CD4-positive, alpha-beta T cell treated with Interleukin-17A for 1 hour (primary cell): Measurements from ENCODE around the gene CTRB1.
"Not testable (repeated sequence)": the region's sequence is repeated elsewhere in the genome, so short reads cannot be mapped to it uniquely, and the experiment has no call there.

Source experiments
- DNase-seq: peaks from one replicate; pipeline ENCODE4 v3.0.0-alpha.2; 2020

Gene CTRB1

DNA sequence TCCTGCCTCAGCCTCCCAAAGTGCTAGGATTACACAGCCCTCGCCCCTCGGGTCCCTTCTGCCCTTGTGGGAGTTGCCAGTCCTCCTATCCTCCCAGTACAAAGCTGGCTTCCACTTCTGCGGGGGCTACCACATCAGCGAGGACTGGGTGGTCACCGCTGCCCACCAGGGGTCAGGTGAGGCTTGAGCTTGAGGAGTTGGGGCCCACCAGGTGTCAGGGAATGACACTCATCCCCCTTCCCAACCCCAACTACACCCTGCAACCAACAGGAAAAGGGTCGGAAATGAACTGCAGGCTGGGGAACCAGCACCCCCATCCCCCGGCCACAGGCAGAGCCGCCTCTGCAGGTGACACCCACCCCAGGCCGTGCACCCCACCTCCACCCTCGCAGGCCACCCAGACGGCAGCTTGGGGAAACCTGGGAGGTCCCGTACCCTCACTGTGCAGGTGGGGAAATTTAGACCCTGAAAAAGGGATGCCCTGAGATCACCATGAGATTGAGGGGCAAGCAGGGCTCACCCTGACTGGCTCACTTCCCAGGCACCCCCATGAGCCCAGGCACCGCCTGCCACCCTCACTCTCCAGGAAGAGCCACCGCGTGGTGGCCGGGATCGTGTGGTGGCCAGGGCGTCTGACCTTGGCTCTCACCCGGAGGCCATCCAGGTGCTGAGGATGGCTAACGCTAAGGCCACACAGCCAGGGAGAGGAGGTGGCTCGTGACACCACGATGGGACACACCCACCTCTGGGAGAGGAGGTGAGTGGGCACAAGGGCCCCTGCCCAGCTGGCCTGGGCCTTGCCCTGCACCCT, 8.0 kb downstream of the CTRB1 start:
- no peak for DNase-seq

DNA sequence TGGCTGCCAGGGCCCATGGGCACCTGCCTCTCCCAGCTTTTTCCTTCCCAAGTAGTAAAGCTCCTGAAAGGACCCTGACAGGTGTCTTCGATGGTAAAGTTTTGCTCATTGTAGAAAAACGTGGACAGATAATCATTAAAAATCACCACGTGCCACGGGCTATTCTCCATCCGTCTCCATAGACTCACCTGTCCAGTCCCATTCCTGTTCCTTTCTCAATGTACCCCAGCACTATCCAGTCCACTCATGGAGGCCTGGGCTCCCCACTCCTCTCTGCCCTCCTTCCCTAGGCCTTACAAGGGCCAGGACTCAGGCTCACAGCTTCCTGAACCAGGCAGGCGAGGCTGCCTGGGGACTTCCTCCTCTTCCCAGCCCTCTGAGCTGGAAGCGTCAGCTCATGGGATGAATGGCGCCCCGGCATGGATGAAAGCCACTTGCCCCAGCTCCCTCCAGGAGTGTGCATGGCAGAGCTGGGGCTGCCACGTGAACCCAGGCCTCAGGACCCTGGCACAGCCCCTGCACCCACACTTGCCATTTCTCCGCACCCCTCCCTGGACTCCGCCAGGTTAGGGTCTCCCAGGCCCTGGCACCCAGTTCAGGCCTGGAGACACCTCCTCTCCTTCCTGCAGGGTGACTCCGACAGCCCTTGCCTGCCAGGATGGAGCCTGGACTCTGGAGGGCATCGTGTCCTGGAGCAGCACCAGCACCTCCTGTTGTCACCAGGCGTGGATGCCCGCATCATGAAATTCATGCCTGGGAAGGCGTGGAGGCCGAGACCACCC, 8.8 kb downstream of the CTRB1 start:
- DNase-seq: no peak

DNA sequence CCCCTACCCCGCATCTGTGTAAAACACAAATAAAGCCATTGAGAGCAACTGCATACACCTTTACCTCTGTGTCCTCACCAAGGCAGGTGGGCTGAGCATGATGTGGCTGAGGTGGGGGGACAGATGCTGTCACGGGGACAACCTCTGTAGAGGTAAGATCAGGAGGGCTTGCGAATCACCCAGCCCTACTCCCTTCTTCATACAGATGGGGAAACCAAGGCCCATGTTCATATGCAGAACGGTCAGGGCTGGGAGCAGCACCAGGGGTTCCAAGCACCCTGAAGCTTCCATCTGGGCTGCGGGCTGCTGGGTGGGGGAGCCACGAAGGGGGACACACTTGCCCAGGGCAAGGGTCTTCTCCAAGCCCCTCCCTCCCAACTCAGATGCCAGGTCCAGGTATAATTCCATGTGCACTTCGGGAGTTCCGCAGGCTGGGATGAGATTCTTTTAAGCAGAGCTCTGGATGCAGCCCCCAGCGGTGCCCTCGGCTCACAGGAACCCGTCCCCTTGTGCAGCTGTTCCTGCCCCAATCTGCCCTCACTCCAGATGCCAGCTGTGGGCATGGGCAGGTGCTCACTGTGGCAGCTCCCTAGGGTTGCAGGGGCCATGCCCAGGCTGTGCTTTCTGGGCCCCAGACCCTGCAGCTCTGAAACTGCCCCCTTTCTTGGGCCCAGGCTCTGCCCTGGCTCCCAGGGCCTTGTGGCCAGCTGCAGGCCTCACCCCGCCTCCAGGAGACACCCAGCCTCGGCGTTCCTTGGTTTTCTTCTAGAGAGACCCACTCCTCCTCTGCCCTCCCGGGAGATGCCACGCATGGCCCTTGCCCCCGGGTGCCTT, 9.6 kb downstream of the CTRB1 start:
- no peak for DNase-seq

DNA sequence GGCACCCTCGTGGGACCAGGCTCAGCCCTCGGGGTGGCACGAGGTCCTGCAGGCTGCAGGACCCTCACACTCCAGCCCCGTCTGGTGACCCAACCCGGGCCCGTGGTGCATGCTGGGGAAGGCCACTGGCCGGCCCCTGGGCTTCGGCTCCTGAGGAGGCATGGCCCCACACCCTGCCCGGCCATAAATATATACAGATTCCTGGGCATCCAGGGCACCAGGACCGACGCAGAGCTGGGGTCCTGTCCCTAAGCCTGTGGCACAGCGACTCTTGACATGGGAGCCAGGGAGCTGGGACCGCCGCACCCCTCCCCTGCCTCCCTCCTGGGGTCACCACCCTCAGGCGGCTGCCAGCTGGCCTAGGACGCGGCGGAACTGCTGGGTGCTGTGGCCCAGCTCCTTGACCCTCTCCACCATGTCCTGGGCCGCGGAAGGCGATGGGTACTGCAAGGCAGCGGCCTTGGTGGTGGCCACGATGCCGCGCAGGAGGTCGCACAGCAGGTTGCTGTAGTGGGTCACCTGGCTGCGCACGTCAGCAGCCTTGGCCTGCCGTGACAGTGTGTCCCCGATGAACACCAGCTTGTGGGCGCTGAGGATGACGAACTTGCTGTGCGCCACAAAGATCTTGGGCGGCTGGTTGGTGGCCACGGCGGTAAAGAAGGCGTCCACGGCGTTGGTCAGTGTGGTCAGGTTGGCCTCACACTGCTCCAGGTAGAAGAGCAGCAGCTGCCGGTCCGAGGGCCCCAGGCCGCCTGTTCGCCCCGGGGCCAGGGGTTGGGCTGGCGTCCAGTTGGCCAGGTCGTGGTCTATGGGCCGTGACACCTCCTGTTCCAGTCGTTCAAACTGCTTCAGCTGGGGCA, 10.6 kb downstream of the CTRB1 start:
- DNase-seq: no peak

DNA sequence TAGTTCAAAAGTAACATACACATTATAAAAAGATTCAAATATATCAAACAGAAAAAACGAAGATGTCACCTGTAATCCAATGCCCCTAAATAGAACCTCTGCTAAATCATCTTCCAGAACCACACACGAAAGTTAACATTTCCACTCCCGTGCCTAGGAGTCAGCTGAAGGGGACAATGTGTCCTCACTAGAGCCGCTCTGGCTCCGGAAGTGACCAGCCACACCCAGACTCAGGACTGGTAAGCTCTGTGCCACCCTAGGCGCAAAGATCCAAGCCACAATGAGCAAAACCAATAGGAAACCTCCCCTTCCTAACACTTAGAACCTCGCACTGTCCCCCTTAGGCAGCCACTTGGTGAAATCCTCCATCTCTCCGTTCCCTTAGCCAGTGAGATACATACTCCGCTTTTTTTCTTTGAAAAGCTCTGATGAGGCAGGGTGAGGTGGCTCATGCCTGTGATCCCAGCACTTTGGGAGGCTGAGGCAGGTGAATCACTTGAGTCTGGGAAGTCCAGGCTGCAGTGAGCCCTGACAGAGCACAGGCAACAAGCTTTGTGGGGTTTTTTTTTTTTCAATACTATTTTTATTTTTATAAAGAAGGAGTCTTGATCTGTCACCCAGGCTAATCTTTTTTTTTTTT, 11.8 kb downstream of the CTRB1 start:
- DNase-seq: no peak

DNA sequence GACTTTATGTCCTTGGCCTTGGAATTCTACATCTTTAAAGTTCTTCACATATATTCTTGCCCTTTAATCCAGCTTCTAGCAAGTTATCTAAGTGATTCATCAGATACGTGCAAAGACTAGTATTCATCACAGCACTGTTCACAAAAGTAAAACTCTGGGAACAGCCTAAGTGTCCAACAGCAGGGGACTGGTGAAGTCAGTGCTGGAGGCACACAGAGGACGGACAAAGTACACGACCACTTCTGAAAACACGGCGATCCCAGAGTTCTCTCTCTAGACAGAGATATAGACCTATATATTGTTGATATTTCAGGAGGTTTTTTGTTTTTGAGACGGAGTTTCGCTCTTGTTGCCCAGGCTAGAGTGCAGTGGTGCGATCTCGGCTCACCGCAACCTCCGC, 12.8 kb downstream of the CTRB1 start:
- no peak for DNase-seq

DNA sequence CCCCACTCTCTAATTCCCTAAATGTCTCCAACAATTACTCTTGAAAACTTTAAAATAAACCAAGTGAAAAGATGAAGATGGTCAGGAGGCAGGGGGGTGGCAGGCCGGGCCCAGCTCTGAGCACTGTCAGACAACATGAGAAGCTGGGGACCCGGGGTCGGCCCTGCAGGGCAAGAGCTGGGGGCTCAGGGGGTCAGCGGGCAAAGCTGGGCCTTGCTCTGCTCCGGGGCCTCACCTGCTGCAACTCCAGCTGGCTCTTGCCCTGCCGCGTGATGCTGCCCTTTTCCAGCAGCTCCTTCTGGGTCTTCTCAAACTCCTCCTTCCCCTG, 14.8 kb downstream of the CTRB1 start:
- DNase-seq: no peak

DNA sequence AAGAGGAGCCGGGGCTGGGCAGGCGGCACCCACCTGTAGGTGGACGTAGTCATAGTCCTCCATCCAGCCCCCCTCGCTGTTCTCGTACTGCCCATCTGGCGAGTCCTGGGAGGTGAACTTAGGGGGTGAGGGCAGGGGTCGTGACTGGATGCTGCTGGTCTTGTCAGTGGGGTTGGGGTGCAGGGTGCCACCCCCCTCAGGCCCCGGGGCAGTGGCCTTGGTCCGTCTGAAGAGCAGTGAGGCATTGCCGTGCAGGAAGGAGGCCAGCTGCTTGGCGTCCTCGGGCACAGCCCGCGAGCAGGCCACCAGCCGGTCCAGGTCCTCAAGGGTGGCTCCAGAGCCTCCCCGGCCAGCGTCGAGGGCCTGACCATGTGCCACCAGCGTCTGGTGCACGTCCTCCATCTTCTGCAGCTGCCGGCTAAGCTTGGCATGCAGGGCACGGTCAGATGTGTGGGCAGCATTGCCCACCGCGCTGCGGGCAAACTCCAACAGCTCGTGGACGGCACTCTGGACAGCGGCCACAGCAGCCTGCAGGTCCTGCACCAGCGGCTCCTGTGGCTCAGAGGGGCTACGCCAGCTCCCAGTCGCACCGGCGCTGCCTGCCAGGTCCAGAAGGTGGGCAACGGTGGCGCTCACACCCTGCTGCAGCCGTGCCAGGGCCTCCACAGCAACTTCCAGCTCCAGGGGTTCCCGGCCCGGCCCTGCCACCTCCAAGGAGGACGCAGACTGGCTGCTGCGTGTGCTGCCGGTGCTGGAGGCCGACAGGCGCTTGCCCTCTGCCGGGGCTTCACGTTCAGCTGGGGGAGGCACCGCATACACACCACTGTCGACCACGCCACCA, 16.3 kb downstream of the CTRB1 start:
- no peak for DNase-seq

DNA sequence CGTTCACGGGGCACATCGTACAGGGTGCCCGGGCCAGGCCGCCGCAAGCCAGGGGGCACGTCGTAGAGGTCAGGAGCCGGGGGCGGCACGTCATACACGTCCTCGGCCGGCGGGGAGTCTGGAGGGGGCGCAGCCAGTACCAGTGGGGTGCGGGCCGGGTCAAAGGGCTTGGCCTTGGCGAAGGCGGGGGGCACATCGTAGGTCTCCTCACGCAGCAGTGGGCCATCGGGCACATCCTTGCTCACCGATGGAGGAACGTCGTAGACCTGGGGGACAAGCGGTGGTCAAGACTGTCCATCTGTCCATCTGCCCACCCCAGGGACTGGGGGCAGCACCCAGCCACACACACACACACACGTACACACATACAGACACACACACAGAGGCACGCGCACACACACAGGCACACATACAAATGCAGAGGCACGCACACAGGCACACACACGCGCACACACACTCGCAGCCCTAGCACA, 17.0 kb downstream of the CTRB1 start:
- no peak for DNase-seq

DNA sequence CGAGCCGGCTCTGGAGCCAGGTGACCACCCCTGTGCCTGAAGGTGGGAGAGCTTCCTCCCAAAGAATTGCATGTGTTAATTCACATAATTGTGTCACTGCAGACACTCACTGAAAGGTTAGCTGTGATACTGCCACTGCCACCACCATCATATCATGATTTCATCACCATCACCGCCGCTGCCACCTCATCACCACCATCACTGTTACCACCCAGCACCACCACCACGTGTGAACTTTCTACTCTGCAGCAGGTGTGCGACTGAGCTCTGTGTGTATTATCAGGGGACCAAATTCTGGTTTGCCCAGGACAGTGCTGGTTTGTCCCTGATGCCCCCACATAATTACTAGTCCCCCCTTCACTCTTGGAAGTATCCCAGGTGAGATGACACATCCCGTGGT, 17.4 kb downstream of the CTRB1 start:
- DNase-seq: no peak

DNA sequence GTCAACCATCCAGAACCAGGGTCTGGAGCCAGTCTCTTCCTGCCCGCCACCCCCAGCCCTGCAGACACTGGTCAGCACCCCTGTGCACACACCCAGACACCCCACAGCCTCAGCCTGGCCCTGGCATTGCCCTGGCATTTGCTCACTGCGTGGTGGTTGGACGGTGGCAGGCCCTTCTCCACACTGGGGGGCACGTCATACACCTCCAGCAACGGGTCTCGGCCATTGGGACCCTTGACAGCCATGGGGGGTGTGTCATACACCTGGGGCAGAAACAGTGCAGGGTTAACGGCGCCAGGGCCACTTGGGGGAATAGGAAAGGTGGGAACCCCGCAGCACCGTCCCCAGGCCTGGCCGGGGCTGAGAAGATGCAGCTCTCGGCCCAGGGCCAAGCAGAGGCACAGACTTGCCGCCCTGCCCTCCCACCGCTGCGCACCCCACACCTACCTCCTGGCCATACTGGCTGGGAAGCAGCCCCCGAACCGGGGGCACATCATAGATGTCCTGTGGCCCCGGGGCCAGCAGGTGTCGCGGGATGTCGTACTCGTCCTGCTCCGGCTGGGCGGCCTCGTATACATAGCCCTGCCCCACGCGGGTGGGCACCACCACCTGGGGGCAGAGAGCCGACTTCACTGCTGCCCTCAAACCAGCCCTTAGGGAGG, 18.1 kb downstream of the CTRB1 start:
- no peak for DNase-seq

DNA sequence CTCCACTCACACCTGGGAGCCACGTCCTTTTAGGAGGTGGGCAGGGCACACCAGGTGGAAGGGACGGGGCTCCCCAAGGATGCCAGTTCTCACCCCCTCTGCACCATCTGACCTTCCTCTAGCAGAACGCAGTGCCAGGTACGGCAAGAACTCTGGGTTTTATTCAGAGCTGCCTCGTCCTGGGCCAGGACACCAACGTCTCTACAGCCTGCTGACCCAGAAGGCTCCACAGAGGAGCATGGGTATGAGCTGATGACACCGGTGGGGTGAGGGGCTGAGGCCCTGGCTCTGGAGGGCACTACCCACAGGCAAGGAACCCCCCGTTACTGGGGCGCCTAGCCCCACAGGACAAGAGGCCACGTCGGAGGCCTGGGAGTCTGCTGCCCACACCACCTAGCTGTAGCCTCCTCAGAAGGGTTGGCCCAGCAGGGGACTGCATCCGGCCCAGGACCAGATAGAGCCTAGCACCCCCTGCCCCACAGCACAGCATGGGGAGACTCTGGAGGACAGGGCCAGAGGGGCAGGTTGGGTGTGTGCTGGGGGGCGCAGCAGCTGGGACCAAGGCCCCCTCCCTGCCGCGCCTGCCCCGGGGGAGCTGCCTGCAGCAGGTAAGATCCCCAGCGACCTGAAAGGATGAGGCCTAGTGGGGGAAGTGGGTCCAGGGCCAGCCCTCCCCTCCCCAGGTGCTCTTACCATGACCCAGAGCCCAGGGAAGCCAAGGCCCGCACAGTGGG, 18.8 kb downstream of the CTRB1 start:
- DNase-seq: no peak

DNA sequence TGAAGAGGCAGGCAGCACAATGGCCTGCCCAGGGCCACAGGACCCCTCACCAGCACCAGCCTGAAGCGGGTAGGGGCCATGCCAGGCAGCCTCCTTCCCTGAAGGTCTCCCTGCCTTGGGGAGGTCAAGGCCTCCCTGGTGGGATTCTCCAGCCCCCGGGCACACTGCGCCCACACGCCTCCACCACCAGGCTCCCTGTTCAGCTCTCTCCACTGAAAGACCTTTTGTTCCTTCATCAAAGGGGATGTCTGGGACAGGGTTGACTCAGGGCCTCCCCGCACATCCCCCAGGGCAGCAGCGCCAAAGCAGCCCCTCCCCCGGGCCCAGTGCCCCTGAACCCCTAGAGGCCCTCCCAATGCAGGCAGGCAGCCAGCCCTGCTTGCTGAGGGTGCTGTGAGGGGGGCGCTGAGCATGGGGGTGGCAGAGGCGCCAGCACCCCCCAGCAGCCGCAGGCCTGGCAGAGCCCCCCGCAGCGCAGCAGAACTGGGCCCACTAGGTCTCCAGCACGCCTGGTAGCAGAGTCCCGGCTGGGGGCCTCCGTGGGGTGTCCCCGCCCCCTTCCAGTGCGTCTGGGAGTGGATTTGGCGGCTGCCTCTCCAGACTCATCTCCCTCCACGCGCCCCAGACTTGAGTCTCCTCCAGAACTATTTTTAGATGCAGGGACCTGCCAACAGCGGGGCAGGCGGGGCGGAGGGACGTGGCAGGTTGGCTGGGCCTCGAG, 19.5 kb downstream of the CTRB1 start:
- no peak for DNase-seq

DNA sequence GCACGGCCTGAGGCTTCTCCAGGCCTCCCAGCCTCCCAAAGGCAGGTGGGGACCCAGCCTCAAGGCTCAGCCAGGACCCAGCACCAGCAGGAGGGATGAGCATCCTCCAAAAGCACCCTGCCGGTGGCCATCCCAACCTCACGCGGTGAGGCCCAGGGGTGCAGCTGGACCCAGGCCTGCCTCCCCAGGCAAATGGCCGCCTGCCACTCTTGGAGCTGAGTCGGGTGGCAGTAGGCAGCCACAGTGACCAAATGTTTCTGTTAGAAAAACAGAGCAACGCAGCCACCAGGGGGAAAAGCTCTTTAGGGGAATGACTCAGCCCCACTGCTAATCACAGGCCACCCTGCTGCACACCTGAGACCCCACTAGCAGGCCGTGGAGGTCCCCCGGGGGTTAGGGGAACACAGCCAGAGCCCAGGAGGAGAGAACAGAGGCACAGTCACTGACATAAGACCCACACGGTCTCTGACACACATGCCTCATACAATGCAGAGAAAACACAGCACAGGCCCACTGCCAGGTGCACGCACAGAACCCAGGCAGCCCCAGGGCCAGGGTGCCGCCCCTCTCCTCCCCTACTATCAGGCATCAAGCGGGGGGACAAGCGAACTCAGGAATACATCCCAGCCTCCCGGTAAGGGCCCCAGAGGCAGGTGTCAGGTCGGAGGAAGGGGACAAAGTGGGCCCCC, 20.2 kb downstream of the CTRB1 start:
- DNase-seq: no peak

DNA sequence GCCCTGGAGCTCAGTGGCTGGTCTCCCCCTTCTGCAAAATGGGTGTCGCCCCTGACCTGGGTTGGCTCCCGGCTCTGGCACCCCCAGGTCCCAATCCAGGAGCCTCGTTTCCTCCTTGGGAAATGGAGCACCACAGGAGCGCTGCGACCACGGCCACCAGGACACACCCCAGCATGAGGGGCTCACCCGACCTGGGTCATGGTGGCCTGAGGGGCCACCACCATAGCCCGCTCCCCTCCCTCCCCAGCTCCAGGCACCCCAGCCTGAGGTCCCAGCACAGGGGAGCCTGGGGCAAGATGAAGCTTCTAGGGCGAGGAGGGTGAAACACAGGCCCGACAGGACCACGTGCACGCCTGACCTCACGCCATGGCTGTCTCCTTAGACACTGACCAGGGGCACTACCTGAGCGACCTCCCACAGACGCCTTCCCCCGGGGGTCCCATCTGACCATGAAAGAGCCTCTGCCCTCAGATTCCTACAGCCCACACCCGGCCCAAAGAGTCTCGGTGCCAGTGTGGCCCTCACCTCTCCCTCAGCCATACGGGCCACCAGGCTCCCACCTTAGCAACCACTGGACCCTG, 20.8 kb downstream of the CTRB1 start:
- DNase-seq: no peak

DNA sequence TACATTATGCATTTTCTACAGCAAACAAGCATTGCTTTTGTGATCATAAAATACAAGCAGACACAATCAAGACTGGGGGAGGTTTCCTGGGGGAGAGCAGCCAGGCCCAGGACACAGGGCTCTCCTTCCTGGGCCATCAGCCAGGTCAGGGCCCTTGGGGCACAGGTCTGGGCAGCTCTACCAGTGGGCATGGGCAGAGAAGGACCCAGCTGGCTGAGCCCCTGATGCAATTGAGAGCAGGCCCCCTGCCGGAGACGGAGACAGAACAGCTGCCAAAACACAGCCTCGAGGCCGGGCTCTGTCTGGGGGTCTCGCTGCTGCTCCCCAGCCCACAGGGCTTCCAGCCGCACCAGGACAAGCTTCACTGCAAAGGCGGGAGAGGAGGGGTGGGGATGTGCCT, 21.8 kb downstream of the CTRB1 start:
- DNase-seq: not testable (repeated sequence)

DNA sequence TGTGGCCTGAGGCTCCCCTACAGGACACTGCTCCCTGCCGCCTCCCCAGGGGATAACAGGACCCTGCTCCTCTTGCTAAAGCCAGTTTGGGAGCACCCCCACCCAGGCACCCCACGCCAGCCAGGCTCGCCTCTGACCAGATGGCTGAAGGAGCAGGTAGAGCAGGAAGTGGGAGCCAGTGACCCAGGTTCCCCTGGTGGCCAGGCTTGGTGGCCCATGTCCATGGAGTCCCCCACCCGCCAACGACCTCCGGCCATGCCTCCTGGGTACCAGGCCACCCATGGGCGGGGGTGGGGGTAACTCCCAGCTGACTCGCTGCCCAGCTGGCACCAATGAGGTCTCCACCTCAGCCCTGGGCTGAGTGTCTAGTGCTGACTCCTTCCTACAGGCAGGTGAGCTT, 22.6 kb downstream of the CTRB1 start:
- DNase-seq: no peak

DNA sequence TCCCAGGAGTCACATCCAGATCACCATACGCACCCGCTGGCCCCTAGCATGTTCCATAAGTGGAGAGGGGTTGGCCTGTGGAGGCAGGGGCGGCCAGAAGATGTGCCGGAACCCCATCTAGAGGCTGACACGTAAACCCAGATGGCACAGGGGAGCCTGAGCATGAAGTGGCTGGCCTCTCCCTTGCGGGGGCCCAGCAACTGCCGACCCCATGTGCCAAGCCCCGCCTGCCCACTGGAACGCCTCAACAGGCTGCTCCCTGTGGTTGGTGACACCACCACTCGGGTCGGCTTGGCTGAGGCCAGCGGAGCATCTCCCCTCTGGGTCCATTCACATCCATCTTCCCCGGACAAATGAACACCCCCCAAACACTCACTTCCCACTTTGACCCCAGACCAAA, 23.2 kb downstream of the CTRB1 start:
- DNase-seq: no peak
